Left lung (tissue), 10 donors: ENCODE measurements around the gene ACRBP. TPM values are rescaled to one million over a fixed set of nuclear protein-coding genes. Genes with fewer than 3 reads are reported as not detected.

Source experiments
- ATAC-seq: fragments of 200-7000 bp; cut with Tn5 transposase; one replicate; pipeline ENCODE4 v1.9.1; 2020; ENCODE audit warnings: moderate library complexity
- DNase-seq, 4 donors: peaks; one replicate each; pipeline ENCODE4 v3.0.0-alpha.2; 2013 to 2020
- H3K27ac ChIP-seq, 2 donors: fragments of 200-600 bp; sonication (generic) in 1 of 2; one replicate each; pipeline versions ENCODE4 v1.5.0 to v1.8.0; 2020 to 2021
- H3K27me3 ChIP-seq, 2 donors: fragments of 200-600 bp; sonication (generic) in 1 of 2; one replicate each; pipeline versions ENCODE4 v1.5.0 to v1.8.0; 2020 to 2021
- H3K36me3 ChIP-seq, 2 donors: fragments of 200-600 bp; sonication (generic) in 1 of 2; one replicate each; pipeline versions ENCODE4 v1.5.0 to v1.8.0; 2020 to 2021
- H3K4me1 ChIP-seq, 2 donors: fragments of 200-600 bp; one replicate each; pipeline ENCODE4 v1.8.0; 2021
- H3K4me3 ChIP-seq, 2 donors: fragments of 200-600 bp; sonication (generic) in 1 of 2; one replicate each; pipeline versions ENCODE4 v1.5.0 to v1.8.0; 2020 to 2021; ENCODE audit warnings: mild to moderate bottlenecking in 1 of 2
- H3K9me3 ChIP-seq, 2 donors: fragments of 200-600 bp; sonication (generic) in 1 of 2; one replicate each; pipeline versions ENCODE4 v1.5.0 to v1.8.0; 2020 to 2021
- CTCF ChIP-seq, 2 donors: fragments of 200-600 bp; sonication (generic) in 1 of 2; IDR thresholded peaks; one replicate each; pipeline versions ENCODE4 v1.5.0 to v1.8.0; 2021; ENCODE audit warnings: antibody characterized with exemption in 2 of 2
- intact Hi-C, 2 donors: fragments of 100-400 bp; cut with DNase I; formaldehyde crosslinking; loops; one replicate each; pipeline versions ENCODE4 v1.11.2 to v1.14.2; 2022
- polyA plus RNA-seq, 6 donors: library from polyadenylated mRNA; unstranded; fragments of 120-200 nt; gene quantifications; one replicate each; pipeline ENCODE4 v1.2.1, GENCODE V29; 2013; ENCODE audit not compliant: insufficient read length in 6 of 6
- total RNA-seq, 2 donors: library from RNA; stranded (reverse); fragmentation: NEBNext Ultra II Directional; extraction: Animal tissue kit (Norgen Biotek cat#: 25700); gene quantifications; one replicate each; pipeline ENCODE4 v1.2.1, GENCODE V29; 2021
- donor health status: DM: no; HTN: yes; CAD: no.
- donor health status: DM: no; HTN: no; CAD: no.

The ACRBP gene
- total and polyA plus RNA-seq, 8 donors, result 4.9 to 8.2 (median 6.4) TPM

DNA sequence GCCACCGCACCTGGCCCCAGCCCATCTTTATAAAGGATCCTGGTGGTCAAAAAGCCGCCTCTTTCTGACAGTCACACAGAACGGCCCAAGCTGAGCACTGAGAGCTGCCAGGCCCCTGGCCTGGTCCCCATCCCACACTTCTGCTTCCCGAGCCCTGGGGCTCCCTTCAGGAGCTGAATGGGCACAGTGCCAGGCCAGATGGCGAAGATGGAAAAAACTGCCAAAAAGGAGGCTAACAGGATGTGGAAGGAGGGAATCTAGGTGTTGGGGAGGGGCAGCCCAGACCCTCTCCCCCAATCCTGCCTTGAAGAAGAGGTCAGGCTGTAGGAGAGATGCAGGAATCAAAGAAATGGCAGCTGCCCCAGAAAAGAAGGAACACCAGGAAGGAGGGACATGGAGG lies 16.5 kb downstream of the ACRBP start:
- ATAC-seq (no peak), DNase-seq (no peak)
- intact Hi-C loops, result no loop called here
- Histone ChIP-seq H3K9me3 (no peaks in the 10 kb centered on the region), H3K27me3 (no peaks in the 10 kb centered on the region), H3K4me1 (peaks cover 0 to 15% of the 10 kb centered on the region in 2 donors), H3K4me3 (no peak overlapping the region), H3K36me3 (no peaks in the 10 kb centered on the region), H3K27ac (no peak overlapping the region)
- no peak for TF ChIP-seq CTCF (IDR thresholded peaks at IDR 0.05)

DNA sequence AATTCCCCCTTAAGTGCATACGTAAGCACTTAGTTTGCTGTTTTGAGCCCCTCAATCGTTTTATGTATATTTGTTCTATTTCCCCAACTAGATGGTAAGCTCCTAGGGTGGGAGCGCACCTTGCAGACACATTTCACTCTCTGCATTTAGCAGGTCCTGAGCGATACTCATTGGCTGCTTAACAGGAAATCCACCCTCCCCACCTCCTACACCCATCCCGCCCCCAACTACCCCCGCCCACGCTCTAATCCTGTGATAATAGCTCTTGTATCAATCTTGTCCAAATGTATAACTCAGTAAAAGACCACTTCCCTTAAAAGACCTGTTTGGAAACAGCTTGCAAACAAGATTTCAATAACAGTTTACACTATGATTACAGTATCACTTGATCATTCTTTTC lies 19.6 kb downstream of the ACRBP start:
- Histone ChIP-seq H3K27ac (no peak overlapping the region), H3K4me3 (peak overlapping the region in 1 of 2 donors; percentile 8), H3K4me1 (peaks cover 0 to 14% of the 10 kb centered on the region in 2 donors), H3K36me3 (no peaks in the 10 kb centered on the region), H3K27me3 (no peaks in the 10 kb centered on the region), H3K9me3 (no peaks in the 10 kb centered on the region)
- intact Hi-C loops, result no loop called here
- no peak for TF ChIP-seq CTCF (IDR thresholded peaks at IDR 0.05)
- ATAC-seq (peak; percentile 88), DNase-seq (no peak)

- H3K4me3 ChIP-seq, result no peak overlapping the region
- H3K9me3 ChIP-seq, result no peaks in the 10 kb centered on the region
- intact Hi-C loops, result no loop called here
- no peak overlapping the region for H3K27ac ChIP-seq
- H3K36me3 ChIP-seq, result no peaks in the 10 kb centered on the region
- no peaks in the 10 kb centered on the region for H3K27me3 ChIP-seq
- no peak for DNase-seq
- H3K4me1 ChIP-seq, result peaks cover 0 to 6% of the 10 kb centered on the region in 2 donors
- no peak for TF ChIP-seq CTCF (IDR thresholded peaks at IDR 0.05)
- ATAC-seq, result no peak
Observed at GRCh38 chr12:6626654-6627283, 20.5 kb downstream of the ACRBP start.

GRCh38 chr12:6620885-6621274 lies 26.4 kb downstream of the ACRBP start:
- H3K4me3 ChIP-seq, result peak overlapping the region in 1 of 2 donors; percentile 36
- TF ChIP-seq CTCF (IDR thresholded peaks at IDR 0.05), result no peak
- H3K27ac ChIP-seq, result no peak overlapping the region
- peaks cover 0 to 15% of the 10 kb centered on the region in 2 donors for H3K27me3 ChIP-seq
- H3K4me1 ChIP-seq, result peaks cover 0 to 17% of the 10 kb centered on the region in 2 donors
- H3K36me3 ChIP-seq, result no peaks in the 10 kb centered on the region
- no peaks in the 10 kb centered on the region for H3K9me3 ChIP-seq
- intact Hi-C loops, result no loop called here
- DNase-seq (no peak), ATAC-seq (no peak)

DNA sequence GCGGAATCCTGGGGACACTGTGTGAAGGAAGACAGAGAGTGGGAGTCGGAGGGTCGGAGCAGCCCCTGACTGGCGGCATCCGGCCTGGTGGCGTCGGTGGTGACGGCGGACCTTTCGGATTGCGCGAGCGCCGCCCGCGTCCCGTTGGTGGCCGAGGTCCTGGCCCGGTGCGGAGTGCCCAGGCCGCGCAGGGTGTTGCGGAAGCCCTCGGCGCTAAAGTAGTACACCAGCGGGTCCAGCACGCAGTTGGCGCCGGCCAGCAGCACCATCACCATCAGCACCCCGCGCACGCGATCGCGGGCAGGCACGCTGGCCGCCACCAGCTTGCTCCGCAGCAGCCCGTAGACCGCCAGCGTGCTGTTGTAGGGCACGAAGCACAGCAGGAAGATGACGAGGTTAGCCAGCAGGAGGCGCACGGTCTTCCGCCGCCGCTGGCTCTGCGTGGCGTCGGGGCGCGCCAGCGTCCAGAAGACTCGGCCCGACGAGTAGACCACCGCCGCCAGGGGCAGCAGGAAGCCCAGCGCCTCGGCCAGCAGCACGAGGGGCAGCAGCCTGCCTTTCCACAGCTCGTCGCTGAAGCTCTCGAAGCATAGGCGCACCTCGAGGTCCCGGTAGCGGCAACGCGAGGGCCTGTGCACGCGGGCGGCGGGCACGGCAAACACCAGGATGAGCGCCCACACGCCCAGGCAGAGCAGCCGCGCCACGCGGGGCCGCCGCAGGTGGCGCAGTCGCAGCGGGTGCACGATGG lies 26.9 kb downstream of the ACRBP start:
- peak; percentile 53 to 82 for TF ChIP-seq CTCF (IDR thresholded peaks at IDR 0.05)
- Histone ChIP-seq H3K27me3 (peaks cover 0 to 15% of the 10 kb centered on the region in 2 donors), H3K9me3 (no peaks in the 10 kb centered on the region), H3K4me1 (peaks cover 0 to 17% of the 10 kb centered on the region in 2 donors), H3K36me3 (no peaks in the 10 kb centered on the region), H3K4me3 (peak overlapping the region in 1 of 2 donors; percentile 36), H3K27ac (no peak overlapping the region)
- ATAC-seq (peak; percentile 69), DNase-seq (peak in 3 of 4 donors; percentile 56 to 91 (median 71))
- intact Hi-C loops, result no loop called here
